HepG2 (cell line): ENCODE measurements around the gene FOXRED2. TPM values are rescaled to one million over a fixed set of nuclear protein-coding genes. Genes with fewer than 3 reads are reported as not detected.
A peak's percentile ranks its signal among the peaks of the same experiment; 100 is the strongest.

Source experiments
- ATAC-seq: fragments of 200-7000 bp; cut with Tn5 transposase; 3 replicates; pipeline ENCODE4 v1.9.1; 2020; ENCODE audit warnings: mild to moderate bottlenecking, moderate library complexity
- BruUV-seq: library from RNA; stranded (reverse); fragments of 400-500 nt; replicated peaks from 2 replicates; lab custom pipeline; 2021; lab: Mats Ljungman, UMichigan
- CTCF ChIA-PET: fragments of 300-600 bp; formaldehyde crosslinking; extraction: SDS; loops from one replicate; lab custom pipeline; 2021; ENCODE audit warnings: low total read pairs, inconsistent platforms, low intra/inter-chr PET ratio; lab: Yijun Ruan, JAX
- POLR2A ChIA-PET: fragments of 350-600 bp; sonication (Branson Sonifier 250); formaldehyde crosslinking; loops from one replicate; lab custom pipeline; 2020; ENCODE audit warnings: antibody characterized with exemption, inconsistent platforms; lab: Yijun Ruan, JAX
- DNase-seq: peaks from one replicate; pipeline ENCODE4 v3.0.0-alpha.2; 2015; ENCODE audit warnings: low spot score
- FAIRE-seq: peaks from 3 replicates; lab custom pipeline; 2011; peaks lifted over from hg19 to GRCh38; lab: Jason Lieb, UNC
- H2AFZ ChIP-seq: one replicate; pipeline ENCODE4 v1.6.1; 2011; ENCODE audit warnings: low read length, inconsistent platforms
- H3K27ac ChIP-seq: fragments of 300-600 bp; 3 replicates; pipeline ENCODE4 v1.8.0; 2011; ENCODE audit warnings: mixed run types, mild to moderate bottlenecking, mixed read lengths, low read length, inconsistent platforms; ENCODE audit not compliant: insufficient read depth; ENCODE audit errors: extremely low read length
- H3K27me3 ChIP-seq, 2 experiments: fragments of 200-600 bp in 1 of 2; 2 replicates in 1 of 2; 3 replicates in 1 of 2; pipeline versions ENCODE4 v1.6.0 to v1.8.0; 2011; ENCODE audit warnings: low read length in 2 of 2, mild to moderate bottlenecking in 2 of 2, moderate library complexity in 2 of 2, inconsistent platforms in 1 of 2; ENCODE audit not compliant: insufficient read depth in 2 of 2, control insufficient read depth in 1 of 2
- H3K36me3 ChIP-seq, 2 experiments: fragments of 200-600 bp in 1 of 2; replicated peaks in 1 of 2; 2 replicates in 1 of 2; 3 replicates in 1 of 2; pipeline versions ENCODE4 v1.5.1 to v1.8.0; 2011; ENCODE audit warnings: low read length in 2 of 2, inconsistent platforms in 1 of 2; ENCODE audit not compliant: insufficient read depth in 2 of 2, control insufficient read depth in 1 of 2
- H3K4me1 ChIP-seq: 2 replicates; pipeline ENCODE4 v1.5.1; 2012; ENCODE audit warnings: low read length, inconsistent platforms; ENCODE audit not compliant: insufficient read depth
- H3K4me2 ChIP-seq: 2 replicates; pipeline ENCODE4 v1.6.0; 2011; ENCODE audit warnings: low read depth, low read length, inconsistent platforms
- H3K4me3 ChIP-seq, 3 experiments: fragments of 200-600 bp in 1 of 3; sonication (generic), shearing (Covaris generic) in 1 of 3; replicated peaks in 1 of 3; 2 replicates each; pipeline ENCODE4 v1.5.1; 2011 to 2016; ENCODE audit warnings: low read length in 3 of 3, inconsistent platforms in 2 of 3, low read depth in 2 of 3, mild to moderate bottlenecking in 2 of 3, control low read depth in 1 of 3, mixed read lengths in 1 of 3; ENCODE audit not compliant: insufficient read depth in 1 of 3
- H3K79me2 ChIP-seq: one replicate; pipeline ENCODE4 v1.6.1; 2011; ENCODE audit warnings: low read length, inconsistent platforms; ENCODE audit not compliant: insufficient read depth
- H3K9ac ChIP-seq: 2 replicates; pipeline ENCODE4 v1.6.0; 2011; ENCODE audit warnings: mild to moderate bottlenecking, low read depth, low read length, inconsistent platforms; ENCODE audit not compliant: insufficient read depth
- H3K9me3 ChIP-seq: 2 replicates; pipeline ENCODE4 v1.5.1; 2012; ENCODE audit warnings: mild to moderate bottlenecking, low read length
- H4K20me1 ChIP-seq: 2 replicates; pipeline ENCODE4 v1.6.0; 2011; ENCODE audit warnings: inconsistent platforms, mild to moderate bottlenecking, low read length, moderate library complexity; ENCODE audit not compliant: insufficient read depth
- AGO2 ChIP-seq: fragments of 200-400 bp; formaldehyde crosslinking; optimal IDR thresholded peaks from 2 replicates; pipeline ENCODE3; 2017; ENCODE audit warnings: mild to moderate bottlenecking, low read depth, low read length, moderate library complexity
- EED ChIP-seq: sonication (generic); formaldehyde crosslinking; IDR thresholded peaks from 2 replicates; pipeline ENCODE4 v1.5.0; 2020; ENCODE audit warnings: mild to moderate bottlenecking, missing genetic modification reagents
- KDM1A ChIP-seq: IDR thresholded peaks from 2 replicates; pipeline ENCODE4 v1.6.1; 2016; ENCODE audit warnings: missing compliant biosample characterization
- SETDB1 ChIP-seq: sonication (generic); formaldehyde crosslinking; IDR thresholded peaks from 2 replicates; pipeline ENCODE4 v1.5.1; 2020; ENCODE audit warnings: missing genetic modification reagents, mild to moderate bottlenecking, borderline replicate concordance
- ZNF484 ChIP-seq: sonication (generic); formaldehyde crosslinking; IDR thresholded peaks from 2 replicates; pipeline ENCODE4 v1.5.1; 2020; ENCODE audit warnings: mild to moderate bottlenecking, low read depth, missing genetic modification reagents, borderline replicate concordance
- ZNF768 ChIP-seq: sonication (generic); formaldehyde crosslinking; IDR thresholded peaks from 2 replicates; pipeline ENCODE4 v1.4.0; 2020; ENCODE audit warnings: missing genetic modification reagents
- WGBS: methylation state at CpG from one replicate; pipeline ENCODE4 v1.1.6; 2017; ENCODE audit warnings: low lambda C conversion rate; 5-methylcytosine and 5-hydroxymethylcytosine counted together
- in situ Hi-C: cut with HindIII; loops from 2 replicates; pipeline ENCODE4 v1.10.0; 2017; ENCODE audit warnings: low pct_unique_long_range_greater_than_20kb; ENCODE audit not compliant: extremely low pct_ligation_motif_present
- intact Hi-C: fragments of 100-400 bp; cut with micrococcal nuclease; formaldehyde crosslinking; loops from one replicate; pipeline ENCODE4 v1.10.0; 2022; ENCODE audit not compliant: unreplicated experiment
- polyA plus RNA-seq, 8 experiments: library from polyadenylated mRNA; depleted of rRNA in 3 of 8; stranded (reverse) in 7 of 8; unstranded in 1 of 8; fragments of >200 nt; fragmentation: Illumina TruSeq in 4 of 8; extraction: Trizol in 4 of 8; gene quantifications; 2 replicates each; pipeline versions ENCODE4 v1.2.1 to v1.2.3, GENCODE V29; 2011 to 2016; ENCODE audit warnings: low read depth in 4 of 8, missing spikeins in 1 of 8, mixed read lengths in 1 of 8; ENCODE audit not compliant: insufficient read depth in 1 of 8
- total RNA-seq, 5 experiments: library from RNA; depleted of rRNA; stranded (reverse); fragments of >200 nt; fragmentation: Illumina TruSeq; extraction: Trizol; gene quantifications; 2 replicates each; pipeline ENCODE4 v1.2.3, GENCODE V29; 2016; ENCODE audit warnings: low read depth in 1 of 5
- TF ChIP-seq, protein P1 (sequence below): sonication (generic); formaldehyde crosslinking; conservative IDR thresholded peaks from 2 replicates; pipeline ENCODE4 v1.4.0; 2020; ENCODE audit warnings: missing genetic modification reagents
- TF ChIP-seq, protein P2 (sequence below): sonication (generic); formaldehyde crosslinking; IDR thresholded peaks from 2 replicates; pipeline ENCODE4 v1.8.0; 2022; ENCODE audit warnings: missing genetic modification reagents, mild to moderate bottlenecking, borderline replicate concordance

FOXRED2 gene
- total and polyA plus RNA-seq, 2 of the 13 experiments (the other 11 are each of a cell fraction or from before 2014, with no cell fraction given): 9.3 to 28.1 TPM

DNA sequence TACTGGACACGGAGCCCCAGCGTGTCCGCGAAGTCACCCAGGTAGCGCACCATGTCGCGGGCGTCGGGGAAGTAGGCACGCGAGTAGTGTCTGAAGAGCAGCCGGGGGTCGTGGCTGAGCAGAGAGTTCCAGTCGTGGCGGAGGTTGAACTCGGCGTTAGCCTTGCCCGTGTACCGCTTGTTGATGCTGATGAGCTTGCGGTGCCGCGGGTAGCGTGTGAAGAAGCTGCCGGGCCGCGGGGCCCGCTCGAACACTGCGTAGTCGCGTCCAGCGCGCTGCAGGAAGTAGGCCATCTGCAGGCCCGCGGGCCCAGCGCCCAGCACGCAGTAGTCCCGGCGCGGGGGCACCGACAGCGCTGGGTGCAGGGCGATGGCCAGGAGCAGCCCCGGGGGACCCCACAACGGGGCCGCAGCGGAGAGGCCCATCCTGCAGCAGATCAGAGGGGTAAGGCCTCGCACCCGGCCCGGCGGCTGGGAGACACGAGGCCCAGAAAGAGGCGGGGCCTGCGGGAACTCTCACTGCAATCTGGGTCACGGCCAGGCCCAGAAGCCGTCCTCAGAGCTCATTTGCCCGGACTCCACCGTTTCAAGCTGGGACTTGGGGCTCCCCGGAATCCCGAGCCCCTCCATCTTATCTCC, 723 bp downstream of the FOXRED2 start (continued):
- 0 out of 2 replicates have a peak, but pooled peaks have one; percentile 19 for TF ChIP-seq EED (CRISPR knock-in tag)
- no peak for TF ChIP-seq ZNF484 (CRISPR knock-in tag)
- TF ChIP-seq, protein P1, sequence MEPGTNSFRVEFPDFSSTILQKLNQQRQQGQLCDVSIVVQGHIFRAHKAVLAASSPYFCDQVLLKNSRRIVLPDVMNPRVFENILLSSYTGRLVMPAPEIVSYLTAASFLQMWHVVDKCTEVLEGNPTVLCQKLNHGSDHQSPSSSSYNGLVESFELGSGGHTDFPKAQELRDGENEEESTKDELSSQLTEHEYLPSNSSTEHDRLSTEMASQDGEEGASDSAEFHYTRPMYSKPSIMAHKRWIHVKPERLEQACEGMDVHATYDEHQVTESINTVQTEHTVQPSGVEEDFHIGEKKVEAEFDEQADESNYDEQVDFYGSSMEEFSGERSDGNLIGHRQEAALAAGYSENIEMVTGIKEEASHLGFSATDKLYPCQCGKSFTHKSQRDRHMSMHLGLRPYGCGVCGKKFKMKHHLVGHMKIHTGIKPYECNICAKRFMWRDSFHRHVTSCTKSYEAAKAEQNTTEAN (CRISPR knock-in tag): no peak
- no peak for TF ChIP-seq SETDB1 (CRISPR knock-in tag)
- TF ChIP-seq, protein P2, sequence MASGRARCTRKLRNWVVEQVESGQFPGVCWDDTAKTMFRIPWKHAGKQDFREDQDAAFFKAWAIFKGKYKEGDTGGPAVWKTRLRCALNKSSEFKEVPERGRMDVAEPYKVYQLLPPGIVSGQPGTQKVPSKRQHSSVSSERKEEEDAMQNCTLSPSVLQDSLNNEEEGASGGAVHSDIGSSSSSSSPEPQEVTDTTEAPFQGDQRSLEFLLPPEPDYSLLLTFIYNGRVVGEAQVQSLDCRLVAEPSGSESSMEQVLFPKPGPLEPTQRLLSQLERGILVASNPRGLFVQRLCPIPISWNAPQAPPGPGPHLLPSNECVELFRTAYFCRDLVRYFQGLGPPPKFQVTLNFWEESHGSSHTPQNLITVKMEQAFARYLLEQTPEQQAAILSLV (CRISPR knock-in tag): 0 out of 2 replicates have a peak, but pooled peaks have one; percentile 38
- TF ChIP-seq ZNF768 (CRISPR knock-in tag): peak; percentile 39; the same call in 1 of the 2 replicates
- TF ChIP-seq, all 625 proteins: peak for 13

DNA sequence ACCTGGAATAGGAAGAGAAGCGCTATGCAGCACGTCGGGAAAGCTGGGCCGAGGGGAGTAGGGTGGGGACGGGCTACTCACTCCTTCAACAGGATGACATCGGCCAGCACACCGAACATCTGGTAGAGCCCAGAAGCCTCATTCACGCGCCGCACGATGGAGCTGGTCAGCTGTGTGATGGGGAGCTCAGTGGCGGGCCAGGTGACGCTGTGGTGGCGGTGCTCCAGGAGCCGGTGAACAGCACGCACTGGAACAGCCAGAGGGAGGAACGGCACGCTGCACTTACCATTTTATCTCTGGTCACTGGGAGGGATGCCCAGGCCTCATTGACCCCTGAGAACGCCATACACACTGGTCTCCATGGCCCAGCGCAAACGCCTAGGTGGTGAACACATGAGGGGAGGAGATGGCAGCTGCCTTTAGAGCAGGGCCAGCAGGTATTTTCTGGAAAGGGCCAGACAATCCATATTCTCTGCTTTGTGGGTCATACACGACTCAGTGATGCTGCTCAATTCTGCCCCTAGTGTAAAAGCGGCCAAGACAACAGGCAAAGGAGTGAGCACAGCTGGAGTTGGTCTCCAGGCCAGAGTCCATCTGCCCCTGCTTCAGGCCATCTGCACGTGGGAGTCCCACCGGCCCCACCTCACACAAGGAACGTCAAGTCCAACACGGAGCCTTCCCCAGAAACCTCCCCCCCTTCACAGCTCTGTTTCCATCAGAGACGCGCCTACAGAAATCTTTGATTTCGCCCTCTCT, 8.8 kb downstream of the FOXRED2 start:
- DNase-seq (no peak), ATAC-seq (peak; percentile 39; the same call in 2 of the 3 replicates), FAIRE-seq (no peak)
- Histone ChIP-seq H3K9ac (no peak overlapping the region), H3K9me3 (no peaks in the 10 kb centered on the region), H3K4me2 (no peak overlapping the region), H3K4me1 (no peaks in the 10 kb centered on the region), H2AFZ (no peak overlapping the region), H3K36me3 (peaks cover 23 to 63% of the 10 kb centered on the region in 2 experiments), H4K20me1 (no peaks in the 10 kb centered on the region), H3K27ac (no peak overlapping the region), H3K4me3 (no peak overlapping the region), H3K79me2 (no peaks in the 10 kb centered on the region), H3K27me3 (no peaks in the 10 kb centered on the region)
- BruUV-seq: no TSS peak
- no peak for TF ChIP-seq KDM1A (CRISPR knock-in tag)
- TF ChIP-seq AGO2: peak; percentile 42
- in situ Hi-C loops: no loop called here
- intact Hi-C loops: no loop called here
- CTCF ChIA-PET: no interaction called here
- POLR2A ChIA-PET: no interaction called here
- 95% methylated on average over 26 of the region's 30 CpGs for WGBS
